Measurements from ENCODE around the gene METTL25B.
A peak's percentile ranks its signal among the peaks of the same experiment; 100 is the strongest.
"Not testable (repeated sequence)": the region's sequence is repeated elsewhere in the genome, so short reads cannot be mapped to it uniquely, and the experiment has no call there.

METTL25B gene

DNA sequence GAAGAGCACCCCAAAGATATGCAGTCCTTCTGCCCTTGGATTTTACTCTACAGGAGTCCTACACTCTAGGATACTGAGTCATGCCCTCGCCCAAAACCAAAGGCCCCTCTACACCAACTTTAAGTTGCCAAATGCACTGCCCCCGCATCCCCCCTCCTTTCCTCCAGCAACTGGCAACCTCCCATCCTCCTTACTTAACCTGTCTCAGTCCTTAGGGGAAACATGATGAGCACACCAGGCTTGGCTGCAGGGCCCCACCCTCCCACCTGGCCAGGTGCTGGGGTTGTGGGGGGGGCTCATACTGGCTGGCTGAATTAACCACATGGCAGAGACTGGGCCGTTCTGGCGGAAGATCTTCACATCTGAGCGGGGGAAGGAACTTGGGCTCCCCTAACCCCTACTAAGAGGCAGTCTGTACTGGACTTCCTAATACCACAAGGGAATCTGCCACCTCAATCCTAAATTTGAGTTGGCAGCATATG lies 22.0 kb downstream of the METTL25B start:
- no peak for DNase-seq

DNA sequence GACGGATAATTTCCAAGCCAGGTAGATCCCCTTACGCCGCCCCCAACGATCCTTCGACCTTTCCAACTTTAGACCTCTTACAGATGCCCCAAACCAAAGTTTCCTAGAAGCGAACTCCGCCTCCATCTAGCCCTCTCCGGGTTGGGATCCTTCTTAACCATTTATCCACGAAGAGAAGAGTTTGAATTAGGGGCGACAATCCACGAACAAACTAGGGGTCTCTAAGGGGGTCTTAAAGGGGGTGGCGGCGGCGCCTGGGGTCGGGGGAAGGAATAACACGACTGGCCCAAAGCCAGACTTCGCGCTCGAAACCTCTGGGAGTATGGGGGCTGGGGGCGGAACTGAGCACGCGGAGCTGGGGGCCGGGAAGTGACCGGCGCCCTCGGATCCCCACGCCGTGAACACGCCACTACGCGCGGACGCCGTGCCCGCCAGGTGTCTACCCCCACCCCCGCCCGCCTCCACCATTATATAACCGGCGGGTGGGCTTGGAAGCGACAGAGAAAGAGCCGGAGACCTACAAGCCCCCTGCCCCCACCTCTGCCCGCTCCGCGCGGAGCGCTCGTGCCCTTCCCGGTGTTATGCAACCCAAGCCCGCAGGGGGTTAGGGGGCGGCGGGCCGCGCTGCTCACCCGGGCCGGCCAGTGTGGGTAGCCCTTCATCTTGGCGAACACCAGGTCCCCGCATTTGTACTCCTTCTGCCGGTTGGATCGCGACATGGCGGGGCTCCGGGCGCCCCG lies 22.6 kb downstream of the METTL25B start:
- DNase-seq: peak; percentile 29

DNA sequence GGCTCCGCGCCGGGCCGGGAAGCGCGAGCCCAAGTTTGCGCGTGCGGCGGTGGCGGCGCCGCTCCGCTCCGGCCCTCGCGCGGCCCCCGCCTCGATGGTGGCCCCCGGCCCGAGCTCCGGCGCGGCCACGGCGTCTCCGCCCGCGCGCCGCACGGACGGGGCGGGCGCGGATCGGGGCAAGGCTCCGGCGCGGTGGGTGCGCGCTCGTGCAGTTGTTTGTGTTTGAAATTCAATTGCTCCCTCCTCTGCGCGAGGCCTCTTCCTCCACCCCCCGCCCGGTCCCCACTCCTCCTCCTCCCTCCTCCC lies 23.1 kb downstream of the METTL25B start, which contains the start of gene HDGF:
HDGF (minus strand) TSS at position 225 of the 306 bp plus-strand sequence. CDS start 246 bp downstream, outside the sequence.
- DNase-seq: no peak

DNA sequence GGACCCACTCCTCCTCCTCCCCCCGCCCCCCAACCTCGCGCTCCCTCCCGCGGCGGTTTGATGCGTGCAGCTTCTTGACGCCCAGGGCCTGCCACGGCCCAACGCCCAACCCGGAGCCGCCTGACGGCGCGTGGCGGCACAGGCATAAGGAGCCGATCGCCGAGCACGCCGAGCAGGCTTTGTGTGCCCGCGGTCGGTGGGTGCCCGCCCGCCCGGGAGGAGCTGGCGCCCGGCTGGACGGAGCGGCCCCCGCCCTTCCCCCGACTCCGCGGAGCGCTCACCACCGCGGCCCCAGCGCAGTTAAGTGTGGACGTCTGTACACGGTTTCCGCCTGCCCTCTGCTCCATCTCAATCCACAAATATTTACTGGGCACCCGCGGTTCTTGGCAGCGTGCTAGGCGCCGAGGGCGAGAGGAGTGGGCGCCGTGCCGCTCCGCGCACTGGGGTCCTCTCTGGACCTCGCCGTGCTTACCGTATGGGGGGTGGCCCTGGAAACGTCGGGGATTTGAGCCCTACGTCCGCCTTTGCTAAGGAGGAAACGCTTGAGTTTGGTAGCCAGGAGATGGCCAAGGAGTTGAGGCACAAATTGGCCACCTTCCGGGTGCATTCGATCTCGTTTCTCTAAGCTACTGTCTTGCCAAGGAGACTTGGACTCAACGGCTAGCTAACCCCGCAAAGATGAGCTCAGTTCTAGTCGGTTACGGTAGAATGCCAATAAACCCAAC lies 23.6 kb downstream of the METTL25B start:
- peak; percentile 98 for DNase-seq

DNA sequence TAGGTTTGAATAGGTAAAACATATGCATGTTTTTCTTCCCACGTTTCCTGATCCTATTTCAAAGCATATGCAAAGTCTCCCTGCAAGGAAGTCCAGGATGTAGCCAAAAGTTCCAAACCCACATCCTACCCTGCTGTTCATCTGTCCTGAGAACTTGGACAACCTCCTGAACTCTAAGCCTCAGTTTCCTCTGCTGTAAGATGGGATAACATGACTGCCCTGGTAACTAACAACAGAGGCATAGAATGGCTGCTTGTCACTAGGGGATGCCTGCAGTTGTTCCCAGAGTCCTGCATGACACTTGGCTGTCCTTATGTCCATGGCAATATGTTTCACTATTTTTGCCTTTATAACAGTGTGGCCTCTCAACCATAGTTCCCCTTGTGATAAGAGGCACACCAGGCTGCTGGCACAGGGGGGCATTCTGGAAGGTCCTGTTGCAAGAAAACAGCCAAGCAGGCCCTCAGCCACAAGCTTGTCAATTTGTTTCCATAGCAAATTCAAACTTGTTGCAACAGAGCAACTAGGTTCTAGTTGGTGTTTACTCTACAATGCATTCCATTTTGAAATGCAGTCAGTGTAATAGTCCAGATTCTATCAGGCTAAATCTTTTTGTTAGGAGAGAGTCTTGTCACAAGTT lies 24.7 kb downstream of the METTL25B start:
- no peak for DNase-seq

DNA sequence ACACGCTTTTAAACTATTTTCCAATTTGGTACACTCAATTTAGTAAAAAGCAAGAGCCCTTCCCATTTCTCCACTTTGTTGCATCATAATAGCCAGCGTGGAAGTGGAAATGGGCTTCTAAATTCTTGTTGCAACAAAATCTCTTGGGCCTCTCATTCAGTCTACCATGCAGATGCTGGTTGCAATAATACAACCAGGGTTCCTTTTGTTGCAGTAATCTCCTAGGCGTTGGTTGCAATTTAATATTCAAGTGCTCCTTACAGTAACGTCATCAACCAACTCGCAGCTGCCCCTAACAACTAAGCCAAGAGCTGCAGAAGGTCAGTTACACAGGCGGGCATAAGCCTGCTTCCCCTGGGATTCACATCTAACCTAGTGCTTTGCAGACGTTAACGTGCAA lies 25.9 kb downstream of the METTL25B start:
- DNase-seq: no peak

DNA sequence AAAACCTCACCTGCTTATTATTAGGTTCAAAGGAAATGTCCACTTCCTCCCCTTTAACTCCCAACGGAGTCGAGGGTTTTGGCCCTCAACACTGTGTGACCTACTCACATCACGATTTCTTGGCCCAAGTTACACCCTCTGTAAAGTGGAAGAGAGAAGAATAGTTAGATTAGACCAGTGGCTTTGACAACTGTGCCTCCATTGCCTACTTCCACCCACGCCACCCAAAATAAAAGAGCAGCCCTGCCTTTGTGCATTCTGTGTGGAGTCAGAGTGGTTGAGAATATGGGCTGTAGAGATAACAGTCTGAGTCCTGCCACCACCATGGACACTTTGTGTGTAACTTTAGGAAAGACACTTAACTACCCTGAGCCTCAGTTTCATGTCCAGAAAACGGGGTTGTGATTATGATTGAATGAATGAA lies 27.3 kb downstream of the METTL25B start:
- no peak for DNase-seq

DNA sequence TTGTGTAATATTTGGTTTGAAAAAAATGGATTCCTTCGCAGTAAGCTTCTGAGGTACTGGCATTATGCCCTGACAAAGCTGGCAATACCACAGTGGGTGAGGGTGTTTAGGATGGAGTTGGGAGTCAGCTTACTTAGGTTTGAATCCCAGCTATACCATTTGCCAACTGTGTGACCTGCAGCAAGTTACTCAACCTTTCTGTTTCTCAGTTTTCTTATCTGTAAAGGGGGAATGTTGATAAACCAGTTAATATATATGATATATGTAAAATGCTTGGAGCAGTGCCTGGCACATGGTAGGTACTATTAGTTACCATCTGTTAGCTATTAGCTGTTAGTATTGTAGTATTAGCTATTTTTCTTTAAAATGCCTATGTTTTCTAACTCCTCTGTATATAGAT lies 28.1 kb downstream of the METTL25B start:
- no peak for DNase-seq

DNA sequence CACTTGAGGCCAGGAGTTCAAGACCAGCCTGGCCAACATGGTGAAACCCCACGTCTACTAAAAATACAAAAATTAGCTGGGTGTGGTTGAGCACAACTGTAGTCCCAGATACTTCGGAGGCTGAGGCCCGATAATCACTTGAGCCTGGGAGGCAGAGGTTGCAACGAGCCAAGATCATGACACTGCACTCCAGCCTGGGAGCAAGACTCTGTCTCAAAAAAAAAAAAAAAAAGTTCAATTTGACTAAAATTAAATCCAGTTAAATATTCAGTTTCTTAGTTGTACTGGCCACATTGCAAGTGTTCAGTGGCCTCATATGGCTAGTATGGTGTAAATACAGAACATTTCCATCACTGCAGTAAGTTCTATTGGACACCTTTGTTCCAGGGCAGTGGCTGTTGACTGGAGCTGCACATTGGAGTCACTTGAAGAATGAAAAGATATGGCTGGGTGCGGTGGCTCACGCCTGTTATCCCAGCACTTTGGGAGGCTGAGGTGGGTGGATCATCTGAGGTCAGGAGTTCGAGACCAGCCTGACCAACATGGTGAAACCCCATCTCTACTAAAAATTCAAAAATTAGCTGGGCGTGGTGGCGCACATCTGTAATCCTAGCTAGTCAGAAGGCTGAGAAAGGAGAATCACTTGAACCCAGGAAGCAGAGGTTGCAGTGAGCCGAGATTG lies 29.4 kb downstream of the METTL25B start:
- not testable (repeated sequence) for DNase-seq

DNA sequence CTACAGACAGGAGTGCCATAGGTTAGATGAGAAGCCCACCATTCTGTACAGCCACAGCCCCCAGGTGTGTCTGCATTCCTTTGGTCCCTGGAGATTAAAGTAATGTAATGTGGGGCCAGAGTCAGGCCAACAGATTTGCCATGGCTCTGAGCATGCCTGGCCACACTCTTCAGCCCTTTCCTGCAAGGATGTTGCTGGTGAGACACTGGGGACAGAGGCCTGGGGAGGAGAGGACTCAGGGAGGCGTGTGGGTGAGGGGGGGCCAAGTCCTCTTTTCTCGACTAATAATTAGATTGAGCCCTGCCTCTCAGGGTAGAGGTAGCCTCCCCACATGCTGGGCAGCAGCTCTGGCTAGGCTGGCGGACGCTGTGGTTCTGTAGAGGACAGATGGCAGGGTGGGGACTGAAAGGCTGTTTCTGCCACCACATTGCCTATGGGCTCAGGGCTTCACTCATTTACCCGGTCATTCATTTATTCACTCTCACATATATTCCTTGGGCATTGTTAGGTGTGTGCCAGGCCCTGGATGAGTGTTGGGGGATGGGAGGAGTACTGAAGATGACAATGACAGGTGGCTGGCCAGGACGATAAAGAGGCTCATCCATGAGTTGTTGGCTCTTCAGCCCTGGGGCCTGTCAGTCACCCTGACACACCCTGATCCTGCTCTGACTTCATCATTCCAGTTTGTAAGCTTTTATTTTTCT lies 32.0 kb downstream of the METTL25B start:
- DNase-seq: no peak

DNA sequence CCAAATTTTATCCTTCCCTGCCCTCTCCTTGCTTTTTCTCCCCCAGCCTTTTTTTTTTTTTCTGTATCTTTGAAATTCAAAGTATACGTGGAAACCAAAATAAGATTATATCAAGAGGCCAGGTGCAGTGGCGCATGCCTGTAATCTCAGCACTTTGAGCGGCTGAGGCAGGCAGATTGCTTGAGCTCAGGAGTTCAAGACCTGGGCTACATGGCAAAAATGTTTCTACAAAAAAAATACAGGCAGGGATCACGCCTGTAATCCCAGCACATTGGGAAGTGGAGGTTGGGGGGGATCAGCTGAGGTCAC lies 32.5 kb downstream of the METTL25B start:
- DNase-seq: no peak

DNA sequence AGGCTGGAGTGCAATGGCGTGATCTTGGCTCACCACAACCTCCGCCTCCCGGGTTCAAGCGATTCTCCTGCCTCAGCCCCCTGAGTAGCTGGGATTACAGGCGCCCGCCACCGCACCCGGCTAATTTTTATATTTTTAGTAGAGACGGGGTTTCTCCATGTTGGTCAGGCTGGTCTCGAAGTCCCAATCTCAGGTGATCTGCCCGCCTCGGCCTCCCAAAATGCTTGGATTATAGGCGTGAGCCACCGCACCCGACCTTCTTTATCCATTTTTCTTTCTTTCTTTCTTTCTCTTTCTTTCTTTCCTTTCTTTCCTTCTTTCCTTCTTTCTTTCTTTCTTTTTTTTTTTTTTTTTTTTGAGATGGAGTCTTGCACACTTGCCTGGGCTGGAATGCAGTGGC lies 36.9 kb downstream of the METTL25B start:
- not testable (repeated sequence) for DNase-seq

DNA sequence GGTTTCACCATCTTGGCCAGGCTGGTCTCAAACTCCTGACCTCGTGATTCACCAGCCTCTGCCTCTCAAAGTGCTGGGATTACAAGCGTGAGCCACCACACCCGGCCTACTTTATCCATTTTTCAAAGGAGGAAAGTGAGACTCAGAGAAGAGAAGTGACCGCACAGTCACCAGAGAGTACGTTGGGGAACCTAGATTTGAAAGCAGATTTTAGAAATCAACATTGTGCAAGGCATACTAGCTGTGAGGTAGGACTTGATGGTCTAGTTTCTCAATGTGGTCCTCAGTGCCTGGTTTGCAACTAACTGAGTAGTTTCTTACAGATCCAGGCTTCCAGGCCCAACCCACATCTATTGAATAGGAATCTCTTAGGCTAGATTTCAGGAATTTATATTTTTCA lies 37.4 kb downstream of the METTL25B start:
- DNase-seq: no peak

DNA sequence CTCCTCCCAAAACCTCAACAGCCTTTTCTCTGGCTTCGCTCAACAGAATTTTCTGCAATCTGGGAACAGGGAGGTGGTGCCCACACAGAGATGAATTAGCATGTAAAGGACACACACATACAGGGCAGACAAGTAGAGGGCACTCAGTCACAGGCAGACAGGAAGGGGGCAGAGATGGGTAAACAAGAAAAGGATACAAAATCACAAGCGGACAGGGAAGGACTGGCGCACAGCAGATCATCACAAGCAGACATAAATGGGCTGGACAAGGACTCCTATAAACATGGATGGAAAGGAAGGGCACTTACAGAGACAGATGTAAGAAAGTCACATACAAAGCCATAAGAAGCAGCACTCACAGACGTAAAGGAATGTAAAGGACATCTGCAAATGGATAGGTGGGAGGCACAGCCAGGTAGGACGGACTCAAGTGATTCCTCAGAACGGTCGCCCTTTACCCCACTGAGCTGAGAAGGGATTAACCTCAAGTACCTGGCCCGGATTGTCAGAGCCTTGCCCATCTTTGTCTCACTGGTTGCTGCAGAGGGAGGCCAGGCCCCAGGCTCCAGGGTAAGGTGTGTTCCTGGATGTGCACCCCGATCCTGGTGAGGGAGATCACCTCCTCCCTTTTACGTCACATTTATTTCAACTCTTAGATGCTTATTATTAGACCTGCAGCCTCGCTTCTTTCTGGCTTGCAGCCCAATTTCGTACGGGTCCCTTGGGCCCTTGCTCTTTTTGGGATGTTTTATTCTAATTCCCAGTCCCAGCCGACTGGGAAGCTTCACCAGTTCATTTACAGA lies 38.2 kb downstream of the METTL25B start:
- no peak for DNase-seq

DNA sequence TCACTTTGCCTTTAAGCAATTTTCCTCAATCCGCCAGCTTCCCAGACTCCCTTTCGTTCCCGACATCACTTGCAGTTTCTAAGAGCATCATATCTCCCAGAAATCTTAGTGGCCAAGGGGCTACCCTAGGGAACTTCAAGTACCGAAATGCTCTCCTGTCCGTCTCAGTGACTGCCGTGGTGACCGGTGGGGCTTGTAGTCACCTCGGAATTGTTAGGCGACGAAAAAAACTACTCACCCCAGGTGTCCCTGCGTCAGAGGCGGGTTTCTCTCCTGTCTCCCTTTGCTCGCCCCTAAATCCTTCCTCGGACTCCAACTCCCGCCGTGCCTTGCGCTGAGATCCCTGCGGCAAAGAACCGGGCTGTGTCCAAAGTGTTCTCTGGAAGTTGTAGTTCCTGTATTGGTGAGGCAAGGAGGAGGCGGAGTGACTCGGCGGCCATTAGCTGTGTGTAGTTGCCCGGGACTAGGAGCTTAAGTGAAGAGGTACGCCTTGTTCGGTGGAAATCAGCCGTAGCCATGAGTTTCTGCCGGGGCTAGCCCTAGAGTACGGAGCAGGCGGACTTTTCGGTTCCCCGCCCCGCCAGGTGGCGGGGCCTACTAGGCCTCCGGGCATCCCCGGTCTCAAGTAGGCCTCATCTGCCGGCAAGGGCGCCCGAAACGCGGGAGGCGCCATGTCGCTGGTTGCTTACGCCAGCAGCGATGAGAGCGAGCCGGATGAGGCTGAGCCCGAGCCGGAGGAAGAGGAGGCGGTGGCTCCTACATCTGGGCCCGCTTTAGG lies 39.0 kb downstream of the METTL25B start, which contains the start of gene PRCC:
PRCC (plus strand) TSS at position 435 of the 778 bp plus-strand sequence; CDS start at position 672, 237 bp downstream.
- DNase-seq: peak; percentile 77

DNA sequence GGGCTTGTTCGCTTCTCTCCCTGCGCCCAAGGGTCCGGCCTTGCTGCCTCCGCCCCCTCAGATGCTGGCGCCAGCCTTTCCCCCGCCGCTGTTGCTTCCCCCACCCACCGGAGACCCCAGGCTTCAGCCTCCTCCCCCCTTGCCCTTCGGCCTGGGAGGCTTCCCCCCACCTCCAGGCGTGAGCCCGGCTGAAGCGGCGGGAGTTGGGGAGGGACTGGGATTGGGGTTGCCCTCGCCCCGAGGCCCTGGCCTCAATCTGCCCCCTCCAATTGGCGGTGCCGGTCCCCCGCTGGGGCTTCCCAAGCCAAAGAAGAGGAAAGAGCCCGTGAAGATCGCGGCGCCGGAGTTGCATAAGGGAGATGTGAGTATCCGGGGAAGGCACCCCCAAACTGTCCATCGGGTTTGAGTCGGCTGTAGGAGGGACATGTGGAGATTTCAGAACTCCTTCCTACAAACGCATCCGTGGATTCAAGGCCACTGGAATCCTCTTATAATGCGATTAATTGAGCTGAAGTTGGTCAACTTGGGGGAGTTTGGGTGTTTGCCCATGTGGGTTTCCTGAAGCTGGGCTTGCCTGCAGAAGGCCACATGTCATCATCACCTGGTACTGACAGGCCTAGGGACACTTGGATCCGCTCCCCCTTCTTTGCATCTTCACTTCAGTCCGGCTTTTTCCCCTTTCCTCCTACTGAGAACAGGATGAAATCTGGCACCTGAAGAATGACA lies 39.8 kb downstream of the METTL25B start:
- peak; percentile 40 for DNase-seq

DNA sequence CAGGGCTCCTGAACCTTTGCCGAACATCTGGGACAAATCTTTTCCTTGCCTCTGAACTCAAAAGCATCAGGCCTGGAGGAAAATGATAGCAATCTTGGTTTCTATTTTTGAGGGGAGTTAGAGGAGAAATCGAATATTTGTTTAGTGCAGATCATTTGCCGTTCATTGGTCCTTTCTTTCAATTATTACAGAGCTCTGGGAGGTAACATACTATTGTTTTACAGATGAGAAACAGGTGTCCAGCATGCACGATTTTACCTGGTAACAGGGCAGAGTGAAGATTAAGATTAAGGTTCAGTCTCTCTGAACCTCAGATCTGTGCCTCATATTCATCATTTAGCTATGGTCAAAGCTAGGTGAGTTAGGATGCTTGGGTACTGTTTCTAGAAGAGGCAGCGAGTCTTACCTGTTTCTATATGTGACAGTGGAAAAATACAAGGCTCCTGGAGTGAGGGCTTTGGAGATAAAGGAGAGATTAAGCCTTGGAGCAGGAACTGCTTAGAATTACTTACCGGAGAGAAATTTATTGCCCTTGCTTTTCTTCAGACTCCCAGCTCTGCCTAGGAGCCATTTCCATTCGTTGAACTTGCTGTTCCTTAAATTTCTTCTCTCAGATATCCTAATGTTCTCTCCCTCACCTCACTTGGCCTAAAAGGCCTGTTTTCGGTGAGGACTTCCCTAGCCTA lies 40.5 kb downstream of the METTL25B start:
- DNase-seq: no peak

DNA sequence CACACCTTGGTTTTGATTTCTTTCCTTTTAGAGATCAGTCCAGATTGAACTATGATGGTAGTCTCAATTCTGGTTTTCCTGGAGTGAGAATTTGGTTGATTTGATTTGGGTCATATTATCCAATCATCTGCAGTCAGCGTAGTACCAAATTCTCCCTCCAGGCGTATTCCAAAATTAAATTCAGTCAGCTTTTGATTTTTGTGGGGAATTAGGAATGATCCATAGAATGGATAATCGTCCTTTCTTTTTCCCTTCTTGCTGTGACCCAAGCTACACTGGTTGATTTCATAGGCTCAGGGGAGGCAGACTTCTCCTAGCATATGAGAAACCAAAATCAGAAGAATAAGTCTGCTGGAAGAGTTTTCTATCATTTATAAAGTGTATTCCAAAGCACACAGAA lies 44.0 kb downstream of the METTL25B start:
- no peak for DNase-seq

DNA sequence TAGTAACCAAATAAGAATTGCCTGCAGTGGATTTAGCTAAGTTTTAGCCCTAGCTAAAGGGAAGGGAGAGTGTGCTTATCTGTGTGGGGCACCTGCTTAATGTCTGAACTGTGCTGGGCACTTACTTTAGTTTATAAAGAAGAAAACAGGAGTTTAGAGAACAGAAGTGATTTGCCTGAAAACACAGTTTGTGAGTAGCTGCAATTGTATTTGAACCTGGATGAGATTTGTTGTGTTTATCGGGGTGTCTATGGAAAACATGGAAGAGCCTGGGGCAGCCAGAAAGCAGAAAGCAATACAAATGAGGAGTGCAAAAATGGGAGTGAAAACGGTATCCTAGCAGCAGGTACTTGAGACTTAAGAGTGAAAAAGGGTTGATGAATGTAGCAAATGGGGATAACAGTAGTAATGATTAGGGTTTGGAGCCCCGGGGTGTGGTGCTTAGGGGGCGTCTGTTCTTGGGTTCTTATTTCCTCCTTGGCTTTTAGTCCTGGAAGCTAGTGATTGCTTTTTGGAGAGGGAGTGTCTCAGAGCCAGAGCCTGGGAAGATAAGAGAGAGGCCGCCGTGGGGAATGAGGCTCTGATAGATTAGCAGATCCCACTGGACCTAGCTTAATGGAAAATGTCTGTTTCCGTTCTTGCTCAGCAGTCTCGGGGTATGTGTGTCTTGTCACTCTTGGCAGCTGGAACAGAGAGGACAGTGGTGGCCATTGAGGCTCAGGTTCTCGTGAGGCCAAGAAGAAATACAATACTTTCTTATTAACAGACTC lies 44.6 kb downstream of the METTL25B start:
- DNase-seq: no peak

All from activated gamma-delta T cell (primary cell).